HL-60/S4 (cell line): Measurements from ENCODE around the gene CBFB.
"Not testable (repeated sequence)": the region's sequence is repeated elsewhere in the genome, so short reads cannot be mapped to it uniquely, and the experiment has no call there.

Experiments
- in situ Hi-C: fragments of 300-500 bp; cut with MboI; formaldehyde crosslinking; loops from 2 replicates; pipeline ENCODE4 v1.14.3; 2022; ENCODE audit warnings: low sequenced_read_pairs

CBFB gene

GRCh38 chr16:67116388-67117311 lies 87.7 kb downstream of the CBFB start:
- in situ Hi-C loops, result no loop called here

DNA sequence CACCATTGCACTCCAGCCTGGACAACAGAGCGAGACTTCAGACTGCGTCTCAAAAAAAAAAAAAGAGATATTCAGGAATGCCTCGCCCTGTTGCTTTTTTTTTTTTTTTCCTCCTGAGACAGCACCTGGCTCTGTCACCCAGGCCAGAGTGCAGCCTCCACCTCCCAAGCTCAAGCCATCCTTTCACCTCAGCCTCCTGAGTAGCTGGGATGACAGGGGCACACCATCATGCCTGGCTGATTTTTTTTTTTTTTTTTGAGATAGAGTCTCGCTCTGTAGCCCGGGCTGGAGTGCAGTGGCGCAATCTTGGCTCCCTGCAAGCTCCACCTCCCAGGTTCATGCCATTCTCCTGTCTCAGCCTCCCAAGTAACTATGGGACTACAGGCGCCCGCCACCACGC lies 88.8 kb downstream of the CBFB start:
- in situ Hi-C loops, result no loop called here

DNA sequence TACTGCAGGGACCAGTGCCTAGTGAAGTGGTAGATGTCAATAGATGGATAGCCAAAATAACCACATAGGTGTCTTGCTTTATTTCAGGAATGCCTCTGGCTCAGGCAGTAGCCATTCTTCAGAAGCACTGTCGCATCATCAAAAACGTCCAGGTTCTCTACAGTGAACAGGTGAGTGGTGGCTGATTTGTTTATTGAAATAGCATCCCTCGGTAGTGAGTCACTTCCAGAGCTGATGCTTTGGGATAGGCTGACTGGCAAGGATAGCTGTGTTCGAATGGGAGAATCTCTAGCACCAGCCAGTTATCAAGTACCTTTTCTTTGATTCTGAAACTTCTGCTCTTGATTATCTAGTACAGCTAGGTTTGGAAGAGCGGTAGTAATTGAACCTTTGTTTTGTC lies 91.1 kb downstream of the CBFB start:
- in situ Hi-C loops, result no loop called here

DNA sequence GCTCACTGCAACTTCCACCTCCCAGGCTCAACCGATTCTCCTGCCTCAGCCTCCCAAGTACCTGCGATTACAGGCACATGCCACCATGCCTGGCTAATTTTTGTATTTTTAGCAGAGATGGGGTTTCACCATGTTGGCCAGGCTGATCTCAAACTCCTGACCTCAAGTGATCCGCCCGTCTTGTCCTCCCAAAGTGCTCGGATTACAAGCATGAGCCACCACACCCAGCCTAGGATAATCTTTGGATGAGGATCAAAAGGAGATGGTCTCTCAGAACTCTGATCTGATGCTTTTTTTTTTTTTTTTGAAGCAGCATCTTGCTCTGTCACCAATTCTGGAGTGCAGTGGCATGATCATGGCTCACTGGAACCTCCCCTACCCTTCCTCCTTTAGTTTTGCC lies 93.8 kb downstream of the CBFB start:
- in situ Hi-C loops, result not testable (repeated sequence)

- in situ Hi-C loops, result no loop called here
Observed at GRCh38 chr16:67128417-67128816, 99.5 kb downstream of the CBFB start.

- in situ Hi-C loops, result no loop called here
Observed at GRCh38 chr16:67128887-67129286, 99.9 kb downstream of the CBFB start.

DNA sequence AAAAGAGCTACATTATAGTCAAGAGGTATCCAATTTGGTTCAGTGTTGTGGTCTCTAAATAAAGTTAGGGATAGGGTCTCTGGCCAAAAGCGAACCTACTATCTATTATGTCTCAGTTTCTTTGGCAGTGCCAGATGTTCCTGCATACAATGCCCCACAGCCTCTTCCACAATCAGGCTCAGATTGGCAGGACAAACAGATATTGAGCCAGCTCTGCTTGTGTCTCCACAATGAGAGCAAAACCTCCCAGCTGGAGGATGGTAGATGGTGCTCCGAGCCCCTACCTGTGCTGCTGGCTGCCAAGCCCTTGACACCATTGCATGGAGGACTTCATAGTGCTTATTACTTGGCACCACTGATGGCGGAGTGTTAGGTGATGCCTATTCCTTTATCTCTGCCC lies 100.5 kb downstream of the CBFB start:
- in situ Hi-C loops, result no loop called here

GRCh38 chr16:67137605-67138004 lies 108.7 kb downstream of the CBFB start:
- in situ Hi-C loops, result no loop called here

DNA sequence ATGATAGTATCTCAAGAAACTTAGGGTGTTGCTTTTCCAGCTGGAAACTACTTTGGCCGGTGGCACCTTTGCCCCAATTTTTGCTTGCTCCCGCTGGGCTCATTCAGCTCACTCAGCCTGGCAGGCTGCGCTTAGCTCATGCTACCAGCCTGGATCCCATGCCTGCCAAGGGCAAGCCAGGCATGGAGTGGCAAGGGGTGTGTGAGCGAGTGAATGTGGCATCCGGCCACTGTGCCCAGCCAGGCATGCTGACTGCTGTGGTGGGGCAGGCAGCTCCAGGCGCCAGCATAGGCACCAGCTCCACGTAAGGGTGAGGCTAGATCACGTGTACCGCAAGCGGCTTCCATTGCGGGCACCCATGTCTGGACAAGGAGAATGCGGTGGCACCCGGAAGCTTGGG lies 112.4 kb downstream of the CBFB start:
- in situ Hi-C loops, result no loop called here

- in situ Hi-C loops, result no loop called here
Observed at GRCh38 chr16:67142342-67142741, 113.4 kb downstream of the CBFB start.

GRCh38 chr16:67144943-67145342 lies 116.0 kb downstream of the CBFB start:
- in situ Hi-C loops, result no loop called here

- in situ Hi-C loops, result no loop called here
Observed at GRCh38 chr16:67145746-67146145, 116.8 kb downstream of the CBFB start.

- in situ Hi-C loops, result no loop called here
Observed at GRCh38 chr16:67146523-67147357, 117.8 kb downstream of the CBFB start.

DNA sequence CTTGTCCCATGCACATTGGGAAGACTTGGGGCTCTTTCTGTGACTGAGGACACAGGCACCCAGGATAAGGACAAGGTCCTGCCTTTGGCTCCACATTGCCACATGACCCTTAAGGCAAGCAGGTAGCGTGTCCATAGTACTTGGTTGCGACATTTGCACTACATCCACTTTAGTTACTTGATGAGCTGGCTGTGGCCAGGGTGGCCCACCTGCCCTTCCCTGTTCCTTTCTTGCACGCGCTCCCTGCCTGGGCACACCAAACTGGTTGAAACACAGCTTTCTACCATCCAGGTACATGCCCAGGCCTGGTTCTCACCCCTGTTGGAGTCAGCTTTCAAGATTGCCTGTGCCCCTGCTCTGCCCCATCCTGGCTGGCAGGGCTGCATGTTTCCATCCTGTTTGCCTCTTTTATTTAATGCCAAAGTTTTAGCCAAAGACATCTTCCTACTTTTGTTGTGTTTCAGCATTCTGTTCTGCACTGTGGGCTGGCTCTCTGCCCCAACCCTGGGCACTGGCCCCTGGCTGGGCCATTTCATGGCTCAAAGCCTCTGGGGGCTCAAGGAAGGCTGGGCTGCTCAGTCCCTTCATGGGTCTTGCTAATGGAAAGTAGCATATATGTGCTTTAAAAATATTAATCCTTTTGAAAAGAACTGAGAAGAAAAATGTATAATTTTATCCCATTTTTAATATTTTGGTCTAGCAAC lies 118.6 kb downstream of the CBFB start:
- in situ Hi-C loops, result no loop called here

GRCh38 chr16:67148221-67148620 lies 119.3 kb downstream of the CBFB start:
- in situ Hi-C loops, result no loop called here

DNA sequence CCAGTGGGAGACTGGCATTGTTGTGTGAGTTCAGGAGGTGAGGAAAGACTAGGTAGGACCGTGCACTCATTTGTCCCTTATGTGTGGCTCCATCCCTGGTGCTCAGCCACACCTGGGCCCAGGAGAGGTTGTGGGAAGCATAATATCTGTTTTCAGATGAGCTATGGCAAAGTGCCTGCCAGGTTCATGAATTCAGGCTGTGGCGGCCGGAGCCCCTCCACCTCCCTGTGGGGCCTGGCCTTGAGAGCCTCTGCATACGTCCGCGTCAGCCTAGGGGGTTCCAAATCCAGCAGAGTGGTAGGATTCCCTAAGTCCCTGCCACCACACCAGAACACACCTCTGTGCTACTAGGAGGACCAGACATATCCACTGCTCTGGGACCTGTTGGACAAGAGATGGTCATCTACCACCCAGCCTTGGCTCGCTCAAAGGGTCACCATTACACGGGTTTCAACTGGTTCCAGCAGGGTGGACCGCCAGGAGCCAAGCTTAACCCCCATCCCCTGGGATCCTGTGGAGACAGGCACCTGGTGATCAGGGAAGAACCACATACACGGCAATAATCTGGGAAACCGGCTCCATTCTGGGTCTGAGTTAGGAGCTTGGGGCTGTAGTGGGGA lies 119.8 kb downstream of the CBFB start:
- in situ Hi-C loops, result no loop called here

GRCh38 chr16:67149276-67150046 lies 120.5 kb downstream of the CBFB start:
- in situ Hi-C loops, result loop anchor here (10.0 kb wide), 1 partner anchor 135 kb away; no protein-coding TSS in a partner anchor

DNA sequence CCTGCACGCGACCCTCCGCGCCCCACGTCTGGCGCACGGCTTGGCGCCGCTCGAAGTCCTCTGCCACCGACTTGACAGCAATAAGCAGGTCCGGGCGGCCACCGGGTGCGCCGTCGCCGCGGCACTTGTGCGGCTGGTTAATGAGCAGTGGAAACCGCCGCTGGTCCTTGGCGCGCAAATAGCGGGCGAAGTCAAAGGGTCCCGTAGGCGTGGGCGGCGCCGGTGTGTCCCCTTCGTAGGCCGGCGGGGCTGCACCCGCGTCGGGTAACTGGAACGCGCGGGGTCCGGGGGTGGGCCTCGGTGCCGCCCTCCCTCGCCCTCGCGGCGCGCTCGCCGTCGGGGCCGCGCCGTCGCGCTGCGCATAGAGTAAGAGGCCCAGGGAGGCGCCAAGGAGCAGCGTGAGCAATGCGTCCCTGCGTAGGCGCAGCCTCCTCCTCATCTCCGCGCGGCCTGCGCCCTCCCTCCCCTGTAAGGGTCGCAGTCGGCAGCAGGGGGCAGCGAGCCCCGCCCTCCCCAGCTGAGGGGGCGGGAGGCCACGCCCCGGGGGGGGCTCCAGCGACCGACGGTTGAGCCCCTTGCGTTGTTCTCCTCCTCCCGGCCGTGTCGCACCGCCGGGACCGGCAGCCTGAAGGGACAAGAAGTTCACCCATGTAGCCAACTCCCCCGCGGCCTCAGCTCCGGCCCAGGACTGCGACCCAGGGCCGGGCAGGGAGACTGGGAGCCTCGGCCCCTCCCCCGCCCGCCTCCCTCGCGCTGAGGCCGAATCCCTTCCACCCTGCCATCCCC lies 121.3 kb downstream of the CBFB start:
- in situ Hi-C loops, result loop anchor here (10.0 kb wide), 1 partner anchor 135 kb away; no protein-coding TSS in a partner anchor
